H9 (cell line): ENCODE results near the gene LPP. TPM values are rescaled to one million over a fixed set of nuclear protein-coding genes. Genes with fewer than 3 reads are reported as not detected.

ENCODE experiments used
- DNase-seq: peaks from one replicate; pipeline ENCODE4 v3.0.0-alpha.2; 2017
- H2AFZ ChIP-seq: one replicate; pipeline ENCODE4 v1.6.1; 2013; ENCODE audit warnings: mild to moderate bottlenecking, low read length, control low read depth, moderate library complexity
- H2AK5ac ChIP-seq: 2 replicates; pipeline ENCODE4 v1.6.1; 2013; ENCODE audit warnings: low read length, control low read depth, mixed read lengths; ENCODE audit not compliant: insufficient read length
- H2BK120ac ChIP-seq: one replicate; pipeline ENCODE4 v1.6.1; 2013; ENCODE audit warnings: low read depth, mild to moderate bottlenecking, low read length, control low read depth, inconsistent platforms; ENCODE audit not compliant: poor library complexity, severe bottlenecking
- H2BK12ac ChIP-seq: 2 replicates; pipeline ENCODE4 v1.6.1; 2013; ENCODE audit warnings: low read length, control low read depth, mixed read lengths, low read depth; ENCODE audit not compliant: insufficient read length
- H2BK15ac ChIP-seq: 2 replicates; pipeline ENCODE4 v1.6.1; 2013; ENCODE audit warnings: low read depth, low read length, control low read depth
- H2BK20ac ChIP-seq: one replicate; pipeline ENCODE4 v1.6.1; 2013; ENCODE audit warnings: low read depth, mild to moderate bottlenecking, low read length, control low read depth, inconsistent platforms; ENCODE audit not compliant: poor library complexity, severe bottlenecking
- H2BK5ac ChIP-seq: 2 replicates; pipeline ENCODE4 v1.6.1; 2013; ENCODE audit warnings: low read length, control low read depth, mixed read lengths; ENCODE audit not compliant: insufficient read length
- H3K14ac ChIP-seq: 2 replicates; pipeline ENCODE4 v1.6.1; 2013; ENCODE audit warnings: low read length, control low read depth; ENCODE audit not compliant: insufficient read depth
- H3K18ac ChIP-seq: 2 replicates; pipeline ENCODE4 v1.6.1; 2013; ENCODE audit warnings: low read depth, mild to moderate bottlenecking, mixed read lengths, low read length, control low read depth; ENCODE audit not compliant: insufficient read length
- H3K23ac ChIP-seq: 2 replicates; pipeline ENCODE4 v1.6.1; 2013; ENCODE audit warnings: low read length, control low read depth, mixed read lengths, low read depth; ENCODE audit not compliant: insufficient read length
- H3K23me2 ChIP-seq: 2 replicates; pipeline ENCODE4 v1.6.1; 2013; ENCODE audit warnings: low read depth, mild to moderate bottlenecking, mixed read lengths, low read length, control low read depth; ENCODE audit not compliant: insufficient read length, poor library complexity, severe bottlenecking
- H3K27ac ChIP-seq: 2 replicates; pipeline ENCODE4 v1.5.1; 2013; ENCODE audit warnings: low read length, control low read depth, mixed read lengths, low read depth; ENCODE audit not compliant: insufficient read length
- H3K27me3 ChIP-seq: 2 replicates; pipeline ENCODE4 v1.6.1; 2013; ENCODE audit warnings: low read length, control low read depth, inconsistent platforms; ENCODE audit not compliant: insufficient read depth
- H3K4ac ChIP-seq: 2 replicates; pipeline ENCODE4 v1.6.1; 2013; ENCODE audit warnings: low read depth, mild to moderate bottlenecking, control low read depth, inconsistent platforms, low read length, moderate library complexity
- H3K4me1 ChIP-seq: 2 replicates; pipeline ENCODE4 v1.6.1; 2013; ENCODE audit warnings: low read length, control low read depth, inconsistent platforms; ENCODE audit not compliant: insufficient read depth
- H3K4me2 ChIP-seq: 2 replicates; pipeline ENCODE4 v1.6.1; 2013; ENCODE audit warnings: low read length, control low read depth, mixed read lengths; ENCODE audit not compliant: insufficient read length, insufficient read depth
- H3K56ac ChIP-seq: 2 replicates; pipeline ENCODE4 v1.6.1; 2013; ENCODE audit warnings: low read depth, mild to moderate bottlenecking, mixed read lengths, low read length, control low read depth; ENCODE audit not compliant: insufficient read length
- H3K79me1 ChIP-seq: 2 replicates; pipeline ENCODE4 v1.6.1; 2013; ENCODE audit warnings: low read depth, mild to moderate bottlenecking, moderate library complexity, low read length, control low read depth, inconsistent platforms; ENCODE audit not compliant: insufficient read depth, poor library complexity, severe bottlenecking
- H3K79me2 ChIP-seq: 2 replicates; pipeline ENCODE4 v1.6.1; 2013; ENCODE audit warnings: low read length, control low read depth, inconsistent platforms; ENCODE audit not compliant: insufficient read depth
- H3K9ac ChIP-seq: 2 replicates; pipeline ENCODE4 v1.6.1; 2013; ENCODE audit warnings: low read length, control low read depth, mixed read lengths; ENCODE audit not compliant: insufficient read length; ENCODE audit errors: extremely low read depth
- H3K9me3 ChIP-seq: one replicate; pipeline ENCODE4 v1.6.1; 2013; ENCODE audit warnings: low read depth, low read length, inconsistent platforms; ENCODE audit not compliant: control insufficient read depth
- H3T11ph ChIP-seq: one replicate; pipeline ENCODE4 v1.6.1; 2013; ENCODE audit warnings: mild to moderate bottlenecking, low read length, control low read depth, inconsistent platforms
- H4K20me1 ChIP-seq: one replicate; pipeline ENCODE4 v1.6.1; 2013; ENCODE audit not compliant: control insufficient read depth, insufficient read length, insufficient read depth
- H4K5ac ChIP-seq: 2 replicates; pipeline ENCODE4 v1.6.1; 2013; ENCODE audit warnings: low read depth, mild to moderate bottlenecking, mixed read lengths, low read length, control low read depth; ENCODE audit not compliant: insufficient read length
- H4K8ac ChIP-seq: replicated peaks from 2 replicates; pipeline ENCODE4 v1.6.1; 2013; ENCODE audit warnings: low read length, control low read depth, mixed read lengths, low read depth; ENCODE audit not compliant: insufficient read length
- H4K91ac ChIP-seq: 2 replicates; pipeline ENCODE4 v1.6.1; 2013; ENCODE audit warnings: low read depth, mild to moderate bottlenecking, moderate library complexity, mixed read lengths, low read length, control low read depth; ENCODE audit not compliant: insufficient read length
- H3K27ac Mint-ChIP-seq, 3 experiments: 2 replicates in 2 of 3; 3 replicates in 1 of 3; pipeline ENCODE4 v1.8.0; 2020 to 2021; ENCODE audit warnings: mixed read lengths in 3 of 3, mild to moderate bottlenecking in 1 of 3, moderate library complexity in 1 of 3
- H3K27me3 Mint-ChIP-seq: 2 replicates; pipeline ENCODE4 v1.8.0; 2021; ENCODE audit warnings: low read depth, mild to moderate bottlenecking, moderate library complexity, mixed read lengths
- H3K36me3 Mint-ChIP-seq, 3 experiments: 2 replicates in 2 of 3; 3 replicates in 1 of 3; pipeline ENCODE4 v1.8.0; 2020 to 2021; ENCODE audit warnings: low read depth in 3 of 3, mixed read lengths in 3 of 3; ENCODE audit not compliant: insufficient read depth in 1 of 3
- H3K4me1 Mint-ChIP-seq, 2 experiments: 2 replicates each; pipeline ENCODE4 v1.8.0; 2020; ENCODE audit warnings: mixed read lengths in 2 of 2
- H3K4me3 Mint-ChIP-seq, 2 experiments: 2 replicates in 1 of 2; 3 replicates in 1 of 2; pipeline ENCODE4 v1.8.0; 2020 to 2021; ENCODE audit warnings: mild to moderate bottlenecking in 2 of 2, mixed read lengths in 2 of 2, moderate library complexity in 1 of 2
- H3K9me3 Mint-ChIP-seq, 2 experiments: 2 replicates in 1 of 2; 3 replicates in 1 of 2; pipeline ENCODE4 v1.8.0; 2020; ENCODE audit warnings: mild to moderate bottlenecking in 2 of 2, mixed read lengths in 2 of 2, moderate library complexity in 1 of 2
- WGBS: extraction: QIAGEN DNeasy Blood & Tissue Kit; methylation state at CpG from one replicate; pipeline ENCODE4 v1.1.7; 2013; ENCODE audit warnings: missing lambda C conversion rate, low lambda C conversion rate, mixed read lengths; ENCODE audit not compliant: insufficient read length; ENCODE audit errors: extremely low coverage; 5-methylcytosine and 5-hydroxymethylcytosine counted together
- total RNA-seq: library from RNA; stranded (reverse); gene quantifications from 2 replicates; pipeline ENCODE4 v1.2.1, GENCODE V29; 2021
- TF ChIP-seq, protein P1 (sequence below): fragments of 200-600 bp; sonication (generic); conservative IDR thresholded peaks from 3 replicates; pipeline ENCODE4 v1.8.0; 2021; ENCODE audit warnings: antibody characterized with exemption, mild to moderate bottlenecking

Gene LPP
- total RNA-seq, 1 experiment from 2014 or later = 64.6 TPM

DNA sequence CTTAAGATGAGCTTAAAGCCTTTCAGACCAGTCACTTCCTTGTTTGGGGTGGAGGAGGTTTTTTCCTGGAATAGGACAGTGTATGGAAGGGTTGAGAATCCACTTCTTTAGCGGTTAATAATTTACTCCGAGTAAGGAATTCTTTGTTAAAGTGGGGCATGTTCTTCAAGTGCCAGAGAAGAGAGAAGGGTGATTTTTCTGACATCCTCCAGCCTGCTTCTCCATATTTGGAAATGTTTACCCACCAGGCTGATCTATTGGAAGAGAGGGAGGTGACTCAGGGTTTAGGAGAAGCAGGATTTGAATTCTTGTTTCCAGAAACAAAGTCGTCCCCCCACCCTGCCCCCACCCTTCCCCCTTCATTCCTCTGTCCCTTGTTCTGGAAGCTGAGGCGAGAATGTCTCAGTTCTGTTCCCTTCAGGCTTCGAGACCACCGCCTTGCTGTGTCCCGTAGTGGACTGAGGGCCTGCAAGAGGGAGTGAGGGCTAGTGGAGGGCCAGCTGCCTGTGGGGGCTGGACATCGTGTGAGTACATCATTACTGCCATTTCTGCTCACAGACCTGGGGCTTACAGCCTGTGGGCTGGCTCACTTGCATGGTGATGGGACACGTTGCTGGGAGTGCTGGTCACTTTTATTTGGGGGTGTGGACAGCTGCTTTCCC, 58.5 kb downstream of the LPP start:
- H3K27me3 Mint-ChIP-seq = no peaks in the 10 kb centered on the region
- peaks cover 39 to 42% of the 10 kb centered on the region in 2 experiments for H3K4me1 Mint-ChIP-seq
- H3K27ac ChIP-seq = no peak overlapping the region
- peaks cover 4% of the 10 kb centered on the region; the same call in 1 of the 2 replicates for H3K79me2 ChIP-seq
- no peak overlapping the region for H2BK20ac ChIP-seq
- H4K91ac ChIP-seq = no peak overlapping the region
- H4K8ac ChIP-seq = no peak overlapping the region
- H3K27me3 ChIP-seq = no peaks in the 10 kb centered on the region
- H3K4me1 ChIP-seq = peaks cover 9% of the 10 kb centered on the region
- peak overlapping the region; percentile 17 for H3K4me2 ChIP-seq
- peaks cover 5% of the 10 kb centered on the region for H3K79me1 ChIP-seq
- no peak overlapping the region for H4K5ac ChIP-seq
- H3K56ac ChIP-seq = no peak overlapping the region
- peaks cover 0 to 6% (median 0%) of the 10 kb centered on the region in 3 experiments; a peak in 2 of 7 replicates for H3K36me3 Mint-ChIP-seq
- H2AFZ ChIP-seq = no peak overlapping the region
- no peak overlapping the region for H3K23ac ChIP-seq
- H2BK5ac ChIP-seq = no peak overlapping the region
- H3K23me2 ChIP-seq = no peaks in the 10 kb centered on the region
- H3K27ac Mint-ChIP-seq = peak overlapping the region; percentile 42 to 94 (median 72)
- no peaks in the 10 kb centered on the region for H3K9me3 Mint-ChIP-seq
- peak overlapping the region; percentile 22 for H2AK5ac ChIP-seq
- H4K20me1 ChIP-seq = no peaks in the 10 kb centered on the region
- H2BK12ac ChIP-seq = peak overlapping the region; percentile 47
- peak overlapping the region; percentile 20 for H3K9ac ChIP-seq
- no peak for DNase-seq
- H3K4me3 Mint-ChIP-seq = no peak overlapping the region
- peak overlapping the region; percentile 85 for H3K18ac ChIP-seq
- WGBS = no CpG with 5 or more reads among the region's 9 CpGs
- H3T11ph ChIP-seq = peak overlapping the region; percentile 5
- H3K14ac ChIP-seq = peak overlapping the region; percentile 76; the same call in 1 of the 2 replicates
- H2BK15ac ChIP-seq = no peak overlapping the region
- H3K4ac ChIP-seq = no peak overlapping the region; the same call in 1 of the 2 replicates
- TF ChIP-seq, protein P1, sequence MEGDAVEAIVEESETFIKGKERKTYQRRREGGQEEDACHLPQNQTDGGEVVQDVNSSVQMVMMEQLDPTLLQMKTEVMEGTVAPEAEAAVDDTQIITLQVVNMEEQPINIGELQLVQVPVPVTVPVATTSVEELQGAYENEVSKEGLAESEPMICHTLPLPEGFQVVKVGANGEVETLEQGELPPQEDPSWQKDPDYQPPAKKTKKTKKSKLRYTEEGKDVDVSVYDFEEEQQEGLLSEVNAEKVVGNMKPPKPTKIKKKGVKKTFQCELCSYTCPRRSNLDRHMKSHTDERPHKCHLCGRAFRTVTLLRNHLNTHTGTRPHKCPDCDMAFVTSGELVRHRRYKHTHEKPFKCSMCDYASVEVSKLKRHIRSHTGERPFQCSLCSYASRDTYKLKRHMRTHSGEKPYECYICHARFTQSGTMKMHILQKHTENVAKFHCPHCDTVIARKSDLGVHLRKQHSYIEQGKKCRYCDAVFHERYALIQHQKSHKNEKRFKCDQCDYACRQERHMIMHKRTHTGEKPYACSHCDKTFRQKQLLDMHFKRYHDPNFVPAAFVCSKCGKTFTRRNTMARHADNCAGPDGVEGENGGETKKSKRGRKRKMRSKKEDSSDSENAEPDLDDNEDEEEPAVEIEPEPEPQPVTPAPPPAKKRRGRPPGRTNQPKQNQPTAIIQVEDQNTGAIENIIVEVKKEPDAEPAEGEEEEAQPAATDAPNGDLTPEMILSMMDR = no peak
- H2BK120ac ChIP-seq = no peak overlapping the region
- H3K9me3 ChIP-seq = no peaks in the 10 kb centered on the region
